ENCODE data around the gene SFI1. TPM values are rescaled to one million over a fixed set of nuclear protein-coding genes. Genes with fewer than 3 reads are reported as not detected.
A peak's percentile ranks its signal among the peaks of the same experiment; 100 is the strongest.

The SFI1 gene
- total RNA-seq, 2 experiments from 2014 or later, result 281 to 291 TPM

- no peak for ATAC-seq (ENCODE audit: poor library complexity)
- Mint-ChIP-seq H3K4me3 (peak overlapping the region; percentile 80), H3K27me3 (no peaks in the 10 kb centered on the region), H3K4me1 (ENCODE audit: low read depth) (peaks cover 44% of the 10 kb centered on the region), H3K9me3 (no peaks in the 10 kb centered on the region), H3K27ac (peak overlapping the region; percentile 94), H3K36me3 (ENCODE audit: low read depth) (no peaks in the 10 kb centered on the region)
- Histone ChIP-seq H3K9me3 (ENCODE audit: control insufficient read depth in 1 of 2, insufficient read depth in 1 of 2, low read length in 2 of 2) (no peaks in the 10 kb centered on the region), H3K27ac (ENCODE audit: low read depth in 1 of 2, low read length in 2 of 2) (peak overlapping the region; percentile 85 to 91), H3K27me3 (ENCODE audit: control insufficient read depth in 1 of 2, insufficient read depth in 2 of 2, low read length in 2 of 2) (no peaks in the 10 kb centered on the region), H3K36me3 (ENCODE audit: insufficient read depth, low read length) (no peaks in the 10 kb centered on the region), H3K4me1 (ENCODE audit: insufficient read depth, low read length) (peaks cover 70% of the 10 kb centered on the region), H3K4me3 (ENCODE audit: low read length) (peak overlapping the region; percentile 74)
- DNase-seq, result no peak
- TF ChIP-seq, protein P1, sequence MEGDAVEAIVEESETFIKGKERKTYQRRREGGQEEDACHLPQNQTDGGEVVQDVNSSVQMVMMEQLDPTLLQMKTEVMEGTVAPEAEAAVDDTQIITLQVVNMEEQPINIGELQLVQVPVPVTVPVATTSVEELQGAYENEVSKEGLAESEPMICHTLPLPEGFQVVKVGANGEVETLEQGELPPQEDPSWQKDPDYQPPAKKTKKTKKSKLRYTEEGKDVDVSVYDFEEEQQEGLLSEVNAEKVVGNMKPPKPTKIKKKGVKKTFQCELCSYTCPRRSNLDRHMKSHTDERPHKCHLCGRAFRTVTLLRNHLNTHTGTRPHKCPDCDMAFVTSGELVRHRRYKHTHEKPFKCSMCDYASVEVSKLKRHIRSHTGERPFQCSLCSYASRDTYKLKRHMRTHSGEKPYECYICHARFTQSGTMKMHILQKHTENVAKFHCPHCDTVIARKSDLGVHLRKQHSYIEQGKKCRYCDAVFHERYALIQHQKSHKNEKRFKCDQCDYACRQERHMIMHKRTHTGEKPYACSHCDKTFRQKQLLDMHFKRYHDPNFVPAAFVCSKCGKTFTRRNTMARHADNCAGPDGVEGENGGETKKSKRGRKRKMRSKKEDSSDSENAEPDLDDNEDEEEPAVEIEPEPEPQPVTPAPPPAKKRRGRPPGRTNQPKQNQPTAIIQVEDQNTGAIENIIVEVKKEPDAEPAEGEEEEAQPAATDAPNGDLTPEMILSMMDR (IDR thresholded peaks at IDR 0.05), result no peak
- ChIA-PET CTCF (interaction anchor here (0.5 kb wide), 1 partner anchor 35 kb away, joined by 3 read pairs; no protein-coding TSS in a partner anchor), POLR2A (interaction anchor here (0.6 to 1.8 kb wide), 14 partner anchors 9 to 661 kb away, joined by 3 to 21 read pairs (median 6); partner anchors contain the start of genes MORC2, PATZ1, PISD and SFI1)
- intact Hi-C loops (cut with DNase I, micrococcal nuclease), result loop anchor here (2.0 to 5.0 kb wide), 2 partner anchors 132 to 139 kb away; partner anchors contain the start of gene SFI1 (in 1 of the 2)
These were observed 133.4 kb downstream of the SFI1 start for GRCh38 chr22:31629741-31630184.

- Histone ChIP-seq H3K4me3 (ENCODE audit: low read length) (peak overlapping the region; percentile 74), H3K27me3 (ENCODE audit: control insufficient read depth in 1 of 2, insufficient read depth in 2 of 2, low read length in 2 of 2) (no peaks in the 10 kb centered on the region), H3K27ac (ENCODE audit: low read depth in 1 of 2, low read length in 2 of 2) (peak overlapping the region; percentile 85 to 91), H3K4me1 (ENCODE audit: insufficient read depth, low read length) (peaks cover 65% of the 10 kb centered on the region), H3K9me3 (ENCODE audit: control insufficient read depth in 1 of 2, insufficient read depth in 1 of 2, low read length in 2 of 2) (no peaks in the 10 kb centered on the region), H3K36me3 (ENCODE audit: insufficient read depth, low read length) (no peaks in the 10 kb centered on the region)
- Mint-ChIP-seq H3K27ac (peak overlapping the region; percentile 94), H3K27me3 (no peaks in the 10 kb centered on the region), H3K36me3 (ENCODE audit: low read depth) (no peaks in the 10 kb centered on the region), H3K4me3 (peak overlapping the region; percentile 90), H3K9me3 (no peaks in the 10 kb centered on the region), H3K4me1 (ENCODE audit: low read depth) (peaks cover 41% of the 10 kb centered on the region)
- ChIA-PET CTCF (interaction anchor here (0.6 to 1.5 kb wide), 2 partner anchors 9 to 158 kb away, joined by 3 to 4 read pairs; no protein-coding TSS in a partner anchor), POLR2A (interaction anchor here (0.6 to 1.8 kb wide), 19 partner anchors 8 to 662 kb away, joined by 3 to 21 read pairs (median 5); partner anchors contain the start of genes MORC2, PATZ1, PISD and SFI1)
- TF ChIP-seq, protein P1 (IDR thresholded peaks at IDR 0.05), result no peak
- DNase-seq (peak; percentile 73 to 95 (median 86)), ATAC-seq (ENCODE audit: poor library complexity) (peak; percentile 91)
- intact Hi-C loops (cut with DNase I, micrococcal nuclease), result loop anchor here (2.0 to 5.0 kb wide), 2 partner anchors 133 to 140 kb away; partner anchors contain the start of gene SFI1 (in 1 of the 2)
These were observed 134.3 kb downstream of the SFI1 start for GRCh38 chr22:31630331-31631329.

DNA sequence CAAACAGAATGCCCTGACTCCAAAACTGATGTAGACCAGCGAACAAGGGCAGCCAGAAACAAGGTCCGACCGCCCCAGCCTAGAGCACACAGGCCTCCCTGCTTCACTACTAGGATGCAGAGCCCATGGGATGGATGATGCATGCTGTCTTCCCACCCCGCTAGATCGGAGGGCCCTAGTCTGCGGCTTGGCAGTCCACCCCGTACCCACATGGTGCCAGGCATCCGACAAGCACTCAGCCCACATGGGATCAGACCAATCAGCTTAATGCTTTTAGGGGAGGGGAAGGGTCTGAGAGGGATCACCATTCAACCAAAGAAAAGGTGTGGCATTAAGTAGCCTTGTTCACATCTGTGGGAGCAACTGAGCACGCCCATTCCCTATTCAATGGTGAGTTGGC is 135.1 kb downstream of the SFI1 start:
- CTCF ChIA-PET, result interaction anchor here (1.5 kb wide), 1 partner anchor 9 kb away, joined by 4 read pairs; no protein-coding TSS in a partner anchor
- H3K27ac Mint-ChIP-seq, result peak overlapping the region; percentile 94
- Histone ChIP-seq H3K9me3 (ENCODE audit: control insufficient read depth in 1 of 2, insufficient read depth in 1 of 2, low read length in 2 of 2) (no peaks in the 10 kb centered on the region), H3K27ac (ENCODE audit: low read depth in 1 of 2, low read length in 2 of 2) (peak overlapping the region; percentile 85 to 91), H3K36me3 (ENCODE audit: insufficient read depth, low read length) (no peaks in the 10 kb centered on the region), H3K4me1 (ENCODE audit: insufficient read depth, low read length) (peaks cover 57% of the 10 kb centered on the region), H3K4me3 (ENCODE audit: low read length) (no peak overlapping the region), H3K27me3 (ENCODE audit: control insufficient read depth in 1 of 2, insufficient read depth in 2 of 2, low read length in 2 of 2) (no peaks in the 10 kb centered on the region)
- POLR2A ChIA-PET, result interaction anchor here (1.5 to 1.8 kb wide), 5 partner anchors 8 to 352 kb away, joined by 4 to 16 read pairs (median 7); partner anchors contain the start of genes PATZ1 and SFI1
- H3K36me3 Mint-ChIP-seq (ENCODE audit: low read depth), result no peaks in the 10 kb centered on the region
- intact Hi-C loops (cut with DNase I, micrococcal nuclease), result loop anchor here (2.0 to 5.0 kb wide), 2 partner anchors 134 to 141 kb away; partner anchors contain the start of gene SFI1 (in 1 of the 2)
- ATAC-seq (ENCODE audit: poor library complexity) (no peak), DNase-seq (peak in 1 of 14 experiments; percentile 20)
- H3K9me3 Mint-ChIP-seq, result no peaks in the 10 kb centered on the region
- TF ChIP-seq, protein P1 (IDR thresholded peaks at IDR 0.05), result no peak
- no peaks in the 10 kb centered on the region for H3K27me3 Mint-ChIP-seq
- H3K4me1 Mint-ChIP-seq (ENCODE audit: low read depth), result peaks cover 41% of the 10 kb centered on the region
- peak overlapping the region; percentile 80 for H3K4me3 Mint-ChIP-seq

Data from CD4-positive, alpha-beta T cell (primary cell).